Stimulated activated CD8-positive, alpha-beta memory T cell treated with anti-CD3 and anti-CD28 coated beads, Interleukin-4, amount 100 ng/mL, for 24 hours (primary cell): Measurements from ENCODE around the gene IGFL4.

ENCODE experiments used
- DNase-seq: peaks from one replicate; pipeline ENCODE4 v3.0.0-alpha.2; 2020; ENCODE audit warnings: low read depth

IGFL4 gene

GRCh38 chr19:46063201-46063600 is 22.4 kb upstream of the IGFL4 start:
- DNase-seq, result no peak

GRCh38 chr19:46060012-46060411 is 19.2 kb upstream of the IGFL4 start:
- no peak for DNase-seq

GRCh38 chr19:46058778-46059177 is 18.0 kb upstream of the IGFL4 start:
- DNase-seq, result no peak

- no peak for DNase-seq
These were observed 15.7 kb upstream of the IGFL4 start for GRCh38 chr19:46056536-46056935.

GRCh38 chr19:46052896-46053295 is 12.1 kb upstream of the IGFL4 start:
- no peak for DNase-seq

- DNase-seq, result no peak
These were observed 8.8 kb upstream of the IGFL4 start for GRCh38 chr19:46049597-46049996.

GRCh38 chr19:46043519-46043918 is 2.7 kb upstream of the IGFL4 start:
- no peak for DNase-seq

GRCh38 chr19:46042252-46042883 is 1.6 kb upstream of the IGFL4 start:
- no peak for DNase-seq

GRCh38 chr19:46040125-46040524 is 677 bp downstream of the IGFL4 start:
- no peak for DNase-seq

- no peak for DNase-seq
These were observed 4.1 kb downstream of the IGFL4 start for GRCh38 chr19:46036744-46037128.

GRCh38 chr19:46035986-46036743 is 4.6 kb downstream of the IGFL4 start:
- no peak for DNase-seq

- DNase-seq, result no peak
These were observed 5.3 kb downstream of the IGFL4 start for GRCh38 chr19:46035546-46035945.

GRCh38 chr19:46033401-46033800 is 7.4 kb downstream of the IGFL4 start:
- DNase-seq, result no peak

GRCh38 chr19:46032597-46033025 is 8.2 kb downstream of the IGFL4 start:
- DNase-seq, result no peak

GRCh38 chr19:46031781-46032596 is 8.8 kb downstream of the IGFL4 start:
- DNase-seq, result no peak

- DNase-seq, result no peak
These were observed 9.8 kb downstream of the IGFL4 start for GRCh38 chr19:46030812-46031550.

GRCh38 chr19:46025835-46026234 is 15.0 kb downstream of the IGFL4 start:
- no peak for DNase-seq

- DNase-seq, result no peak
These were observed 17.5 kb downstream of the IGFL4 start for GRCh38 chr19:46023311-46023779.

GRCh38 chr19:46022431-46023310 is 18.1 kb downstream of the IGFL4 start, which contains the start of gene PGLYRP1:
TSS of gene PGLYRP1 (minus strand) at chr19:46023053. CDS start at chr19:46023021, 32 bp downstream.
- DNase-seq, result no peak

- no peak for DNase-seq
These were observed 18.8 kb downstream of the IGFL4 start for GRCh38 chr19:46022061-46022430.

- DNase-seq, result no peak
These were observed 19.2 kb downstream of the IGFL4 start for GRCh38 chr19:46021531-46022041.
